ENCODE results near the gene TRRAP.

The TRRAP gene

GRCh38 chr7:99008921-99009530 lies 130.7 kb downstream of the TRRAP start:
- no peak for DNase-seq

GRCh38 chr7:99010281-99010680 lies 131.9 kb downstream of the TRRAP start:
- no peak for DNase-seq

- no peak for DNase-seq
Measured at GRCh38 chr7:99011341-99011705, 133.0 kb downstream of the TRRAP start.

DNA sequence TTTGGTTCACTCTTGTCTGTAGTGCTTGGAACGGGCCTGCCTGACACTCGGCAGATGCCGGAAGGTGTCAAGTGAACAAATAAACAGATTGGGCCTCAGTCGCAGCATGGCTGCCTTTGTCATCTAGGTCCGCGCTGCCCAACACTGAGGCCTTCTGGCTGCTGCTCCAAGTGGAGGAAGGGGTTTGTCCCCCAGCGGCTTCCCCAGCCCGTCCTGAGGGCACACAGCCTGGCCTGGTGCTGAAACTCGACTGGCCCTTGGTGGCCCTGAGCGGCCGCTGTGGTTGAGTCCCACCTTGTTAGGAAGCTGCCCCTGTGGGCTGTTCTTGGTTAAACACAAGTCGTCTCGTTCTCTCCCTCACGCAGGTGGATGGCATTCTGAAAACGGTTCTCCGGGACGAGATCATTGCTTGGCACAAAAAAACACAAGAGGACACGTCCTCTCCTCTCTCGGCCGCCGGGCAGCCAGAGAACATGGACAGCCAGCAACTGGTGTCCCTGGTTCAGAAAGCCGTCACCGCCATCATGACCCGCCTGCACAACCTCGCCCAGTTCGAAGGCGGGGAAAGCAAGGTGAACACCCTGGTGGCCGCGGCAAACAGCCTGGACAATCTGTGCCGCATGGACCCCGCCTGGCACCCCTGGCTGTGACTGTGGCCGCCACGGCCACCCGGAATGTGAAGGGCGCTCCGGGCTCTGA lies 133.5 kb downstream of the TRRAP start:
- DNase-seq, result no peak

GRCh38 chr7:99012722-99013121 lies 134.4 kb downstream of the TRRAP start:
- no peak for DNase-seq

- DNase-seq, result no peak
Measured at GRCh38 chr7:99013266-99014112, 135.2 kb downstream of the TRRAP start.

DNA sequence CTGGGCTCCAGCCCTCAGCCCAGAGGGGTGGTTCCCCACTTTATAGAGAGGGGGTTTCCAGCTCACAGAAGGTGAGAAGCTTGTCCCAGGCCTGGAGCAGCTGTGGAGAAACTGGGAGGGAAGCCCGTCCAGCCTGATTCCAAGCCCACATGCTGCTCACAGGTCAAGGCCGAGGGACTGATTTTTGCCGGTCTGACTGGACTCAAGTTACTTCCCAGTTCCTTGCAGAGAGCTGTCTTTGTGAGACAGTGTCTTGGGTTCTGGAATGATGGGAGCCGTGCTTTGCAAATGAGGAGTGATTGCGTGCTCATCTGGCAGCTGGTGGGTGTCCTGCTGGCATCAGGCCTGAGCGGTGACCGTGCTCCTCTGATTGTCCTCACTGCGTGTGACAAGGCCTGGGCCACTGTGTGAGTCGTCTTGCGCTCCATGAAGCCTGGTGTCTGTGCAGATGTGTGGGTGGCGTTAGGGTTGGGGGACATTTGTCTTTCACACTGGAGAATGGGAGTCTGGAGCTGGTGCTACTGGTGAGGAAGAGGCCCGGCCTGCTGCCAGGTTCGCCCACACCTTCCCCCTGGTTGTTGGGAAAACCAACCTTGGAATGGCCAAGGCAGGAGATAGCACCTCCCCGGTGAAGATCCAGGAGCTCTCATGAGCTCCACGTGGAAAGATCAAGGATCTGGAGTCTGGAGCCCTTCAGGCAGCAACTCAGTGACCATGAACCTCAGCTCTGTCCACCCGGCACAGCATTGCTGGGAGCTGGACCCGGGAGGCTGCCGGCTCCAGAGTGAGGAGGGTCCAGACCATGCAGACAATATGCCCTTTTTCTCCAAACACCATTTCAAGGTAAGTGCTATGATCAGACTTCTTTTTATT lies 136.0 kb downstream of the TRRAP start:
- DNase-seq, result no peak

DNA sequence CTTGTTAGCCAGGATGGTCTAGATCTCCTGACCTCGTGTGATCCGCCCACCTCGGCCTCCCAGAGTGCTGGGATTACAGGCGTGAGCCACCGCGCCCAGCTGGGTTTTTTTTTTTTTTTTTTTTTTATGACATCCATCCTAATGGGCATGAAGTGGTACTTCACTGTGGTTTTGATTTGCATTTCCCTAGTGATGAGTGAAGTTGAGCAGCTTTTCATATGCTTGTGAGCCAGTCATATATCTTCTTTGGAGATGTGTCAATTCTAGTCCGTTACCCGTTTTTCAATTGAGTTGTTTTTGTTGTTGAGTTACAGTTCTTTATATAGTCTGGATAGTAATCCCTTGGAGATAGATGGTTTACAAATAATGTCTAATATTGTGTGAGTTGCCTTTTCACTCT lies 137.9 kb downstream of the TRRAP start:
- DNase-seq, result no peak

DNA sequence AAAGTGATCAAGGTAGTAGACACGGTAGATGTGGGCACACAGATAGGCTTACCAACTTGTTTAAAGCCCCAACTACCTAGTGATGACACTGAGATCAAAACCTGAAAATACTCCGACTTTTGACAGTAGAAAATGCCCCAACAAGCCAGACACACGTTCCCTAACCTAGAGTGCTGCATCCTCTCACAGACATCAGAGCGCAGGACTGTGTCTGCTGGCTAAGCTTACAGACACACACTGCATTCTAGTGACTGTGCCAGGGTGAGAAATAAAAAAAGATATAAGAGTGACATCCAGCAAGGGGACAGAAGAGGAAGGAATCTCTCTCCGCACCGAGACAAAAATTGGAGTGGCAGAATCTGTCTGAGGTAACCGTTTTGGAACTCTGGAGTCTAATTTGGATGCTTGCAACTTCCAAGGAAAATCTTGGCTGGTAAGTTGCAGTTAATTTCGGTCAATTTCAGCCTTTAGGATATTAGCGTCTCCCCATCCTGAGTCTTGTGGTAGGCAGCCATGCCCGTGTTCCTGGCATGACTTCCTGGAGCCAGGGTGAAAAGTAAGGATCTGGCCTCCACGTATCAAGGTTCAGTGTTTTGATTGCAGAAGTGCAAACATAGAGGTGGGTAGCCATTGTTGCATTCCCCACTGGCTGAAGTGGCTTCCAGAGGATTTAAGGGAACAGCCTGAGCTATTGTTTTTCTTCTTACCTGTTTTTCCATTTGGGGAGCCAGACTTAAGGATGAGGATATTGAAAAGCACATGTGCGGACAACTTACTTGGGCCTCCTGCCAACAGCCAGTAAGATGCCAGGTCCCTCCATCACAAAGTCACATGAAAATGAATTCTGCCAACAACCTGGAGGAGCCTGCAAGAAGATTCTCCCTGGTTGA lies 141.4 kb downstream of the TRRAP start:
- no peak for DNase-seq

GRCh38 chr7:99020413-99020715 lies 142.0 kb downstream of the TRRAP start:
- DNase-seq, result no peak

DNA sequence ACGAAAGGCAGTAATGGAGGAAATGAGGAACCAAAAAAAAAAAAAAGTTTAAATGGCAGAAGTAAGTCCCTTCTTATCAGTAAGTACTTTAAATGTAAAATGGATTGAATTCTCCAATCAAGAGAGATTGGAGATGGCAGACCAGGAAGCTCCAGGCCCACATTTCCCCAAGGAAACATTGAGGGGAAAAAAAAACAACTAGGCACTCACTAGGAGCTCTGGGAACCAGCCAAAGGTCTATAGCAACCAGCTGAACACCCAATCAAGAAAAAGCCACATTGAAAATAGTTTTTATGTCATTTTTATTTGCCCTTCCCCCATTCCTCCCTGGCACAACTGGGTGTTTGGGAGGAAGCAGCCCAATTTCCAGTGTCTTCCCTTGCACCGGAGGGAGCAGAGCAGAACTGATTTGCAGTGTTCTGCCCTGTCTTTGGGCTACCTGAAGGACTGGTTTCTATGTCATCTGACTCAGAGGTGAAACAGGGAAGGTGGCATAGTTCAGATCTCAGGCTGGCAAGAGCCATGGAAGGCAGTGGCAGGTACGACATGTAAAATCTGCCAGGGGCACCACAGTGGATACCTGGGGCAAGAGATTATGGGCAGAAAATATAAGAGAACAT lies 143.7 kb downstream of the TRRAP start:
- no peak for DNase-seq

DNA sequence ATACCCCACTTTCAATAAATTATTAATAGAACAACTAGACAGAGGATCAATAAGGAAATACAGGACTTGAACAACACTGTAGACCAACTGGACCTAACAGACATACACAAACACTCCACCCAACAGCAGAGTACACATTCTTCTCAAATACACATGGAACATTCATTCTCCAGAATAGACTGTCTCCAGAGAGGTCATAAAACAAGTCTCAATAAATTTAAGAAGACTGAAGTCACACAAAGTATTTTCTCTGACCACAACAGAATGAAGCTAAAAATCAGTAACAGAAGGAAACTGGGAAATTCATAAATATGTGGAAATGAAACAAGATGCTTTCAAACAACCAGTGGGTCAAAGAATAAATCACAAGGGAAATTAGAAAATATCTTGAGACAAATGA lies 145.7 kb downstream of the TRRAP start:
- DNase-seq, result no peak

- peak in 1 of 2 donors; percentile 24 for DNase-seq
Measured at GRCh38 chr7:99027241-99027640, 148.9 kb downstream of the TRRAP start.

GRCh38 chr7:99027841-99028240 lies 149.5 kb downstream of the TRRAP start:
- DNase-seq, result no peak

- peak; percentile 83 to 86 for DNase-seq
Measured at GRCh38 chr7:99028261-99028973, 150.1 kb downstream of the TRRAP start.

GRCh38 chr7:99029466-99030435 lies 151.4 kb downstream of the TRRAP start:
- peak in 1 of 2 donors; percentile 51 for DNase-seq

- DNase-seq, result no peak
Measured at GRCh38 chr7:99030457-99030856, 152.1 kb downstream of the TRRAP start.

GRCh38 chr7:99030951-99031350 lies 152.6 kb downstream of the TRRAP start:
- no peak for DNase-seq

DNA sequence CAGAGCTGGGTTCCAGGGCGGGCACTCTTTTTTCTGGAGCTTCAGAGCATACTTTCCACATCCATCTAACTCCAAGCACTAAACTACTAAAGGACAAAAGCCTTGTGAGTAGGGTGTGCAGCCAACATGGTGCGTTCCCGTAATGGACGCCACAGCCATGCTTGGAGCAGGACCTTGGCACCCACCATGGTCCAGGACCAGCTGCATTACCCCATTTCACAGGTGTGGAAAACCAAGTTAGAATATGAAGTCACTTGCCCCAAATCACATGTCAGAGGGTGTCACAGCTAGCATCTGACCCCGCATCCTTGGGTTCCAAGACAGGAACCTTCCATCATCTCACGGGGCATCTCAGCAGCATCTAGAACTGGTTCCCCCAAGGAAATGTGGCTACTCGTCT lies 153.2 kb downstream of the TRRAP start:
- no peak for DNase-seq

Measured in inflammatory macrophage (primary cell).